Right lobe of liver (tissue), 4 donors: ENCODE data around the gene KCNQ5.

Experiments
- CTCF ChIP-seq, 4 donors: fragments of 200-600 bp in 3 of 4; fragments of 450-650 bp in 1 of 4; IDR thresholded peaks; one replicate each; pipeline versions ENCODE4 v1.5.1 to v1.8.0; 2016 to 2022; ENCODE audit warnings: antibody characterized with exemption in 4 of 4, mild to moderate bottlenecking in 2 of 4
- POLR2A ChIP-seq: fragments of 450-650 bp; IDR thresholded peaks from one replicate; pipeline ENCODE4 v1.6.1; 2017; ENCODE audit warnings: antibody characterized with exemption, mild to moderate bottlenecking
- donor health status: DM: no; HTN: no; CAD: no.
- donor health status: DM: no; HTN: no; CAD: no.
- donor health status: DM: no; HTN: yes; CAD: no.

DNA sequence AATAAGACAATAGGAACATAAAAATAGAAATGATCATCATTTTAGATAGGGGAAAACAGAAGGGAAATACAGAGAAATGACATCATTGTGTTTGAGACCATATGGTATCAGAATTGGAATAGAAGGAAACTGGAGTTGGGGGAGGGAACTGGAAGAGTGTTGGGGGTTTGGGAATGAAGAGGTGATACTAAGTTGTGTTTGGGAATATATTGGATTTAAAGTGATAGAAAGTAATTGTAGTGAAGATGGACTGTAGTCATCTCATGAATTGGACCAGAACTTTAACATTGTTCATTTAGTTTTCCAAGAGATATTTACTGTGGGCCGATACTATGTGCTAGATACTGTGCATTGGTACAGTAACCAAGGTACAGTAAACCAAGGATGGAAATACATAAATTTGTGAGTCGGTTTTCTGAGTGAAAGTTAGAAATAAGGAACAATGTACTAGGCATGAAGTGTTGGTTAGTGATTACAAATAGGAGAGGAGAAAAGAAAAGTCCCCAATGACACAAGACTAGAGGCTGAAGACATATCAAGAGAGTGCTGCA is 32.3 kb downstream of the KCNQ5 start:
- TF ChIP-seq CTCF (IDR thresholded peaks at IDR 0.05), result no peak
- TF ChIP-seq POLR2A, result no peak
